G401 (cell line): ENCODE data around the gene NEDD4L. TPM values are rescaled to one million over a fixed set of nuclear protein-coding genes. Genes with fewer than 3 reads are reported as not detected.

Experiments
- DNase-seq: peaks from one replicate; pipeline ENCODE4 v3.0.0-alpha.2; 2015; ENCODE audit warnings: low spot score
- in situ Hi-C: cut with HindIII; loops from 2 replicates; pipeline ENCODE4 v1.10.0; 2016; ENCODE audit warnings: low sequenced_read_pairs, mixed read lengths
- total RNA-seq: library from RNA; depleted of rRNA; stranded (reverse); fragments of >200 nt; shearing (Covaris generic); gene quantifications from 2 replicates; pipeline ENCODE4 v1.2.3, GENCODE V29; 2014

The NEDD4L gene
- total RNA-seq, 1 experiment from 2014 or later, result 0.37 TPM

GRCh38 chr18:58336605-58337004 is 292.6 kb downstream of the NEDD4L start:
- no peak for DNase-seq
- in situ Hi-C loops, result no loop called here

GRCh38 chr18:58337285-58337684 is 293.3 kb downstream of the NEDD4L start:
- in situ Hi-C loops, result no loop called here
- DNase-seq, result no peak

GRCh38 chr18:58337686-58338085 is 293.7 kb downstream of the NEDD4L start:
- in situ Hi-C loops, result no loop called here
- no peak for DNase-seq

GRCh38 chr18:58338141-58338540 is 294.1 kb downstream of the NEDD4L start:
- DNase-seq, result no peak
- in situ Hi-C loops, result no loop called here

GRCh38 chr18:58338961-58339592 is 295.1 kb downstream of the NEDD4L start:
- in situ Hi-C loops, result no loop called here
- DNase-seq, result no peak

GRCh38 chr18:58339890-58340289 is 295.9 kb downstream of the NEDD4L start:
- in situ Hi-C loops, result no loop called here
- no peak for DNase-seq

GRCh38 chr18:58341916-58342315 is 297.9 kb downstream of the NEDD4L start:
- in situ Hi-C loops, result no loop called here
- no peak for DNase-seq

- no peak for DNase-seq
- in situ Hi-C loops, result no loop called here
These were observed 300.1 kb downstream of the NEDD4L start for GRCh38 chr18:58344080-58344670.

- in situ Hi-C loops, result no loop called here
- DNase-seq, result no peak
These were observed 300.9 kb downstream of the NEDD4L start for GRCh38 chr18:58344861-58345463.

GRCh38 chr18:58345875-58346274 is 301.8 kb downstream of the NEDD4L start:
- no peak for DNase-seq
- in situ Hi-C loops, result no loop called here

GRCh38 chr18:58347135-58347534 is 303.1 kb downstream of the NEDD4L start:
- no peak for DNase-seq

GRCh38 chr18:58348517-58348916 is 304.5 kb downstream of the NEDD4L start:
- DNase-seq, result no peak
- in situ Hi-C loops, result no loop called here

More at GRCh38 chr18:58347135-58347534, 303.1 kb downstream of the NEDD4L start:
- in situ Hi-C loops, result no loop called here

- in situ Hi-C loops, result no loop called here
- no peak for DNase-seq
These were observed 304.9 kb downstream of the NEDD4L start for GRCh38 chr18:58348951-58349350.

GRCh38 chr18:58349650-58350049 is 305.6 kb downstream of the NEDD4L start:
- in situ Hi-C loops, result no loop called here
- no peak for DNase-seq

GRCh38 chr18:58350526-58350925 is 306.5 kb downstream of the NEDD4L start:
- no peak for DNase-seq
- in situ Hi-C loops, result no loop called here

GRCh38 chr18:58351776-58352175 is 307.8 kb downstream of the NEDD4L start:
- DNase-seq, result no peak
- in situ Hi-C loops, result no loop called here

- DNase-seq, result no peak
- in situ Hi-C loops, result no loop called here
These were observed 309.6 kb downstream of the NEDD4L start for GRCh38 chr18:58353581-58353980.

GRCh38 chr18:58354051-58354450 is 310.0 kb downstream of the NEDD4L start:
- in situ Hi-C loops, result no loop called here
- no peak for DNase-seq

GRCh38 chr18:58354791-58355190 is 310.8 kb downstream of the NEDD4L start:
- in situ Hi-C loops, result no loop called here
- DNase-seq, result no peak

- DNase-seq, result no peak
- in situ Hi-C loops, result no loop called here
These were observed 311.2 kb downstream of the NEDD4L start for GRCh38 chr18:58355243-58355642.

GRCh38 chr18:58359218-58359617 is 315.2 kb downstream of the NEDD4L start:
- in situ Hi-C loops, result no loop called here
- DNase-seq, result no peak
